Vagina (tissue), 2 donors: Measurements from ENCODE around the gene FER1L5. TPM values are rescaled to one million over a fixed set of nuclear protein-coding genes. Genes with fewer than 3 reads are reported as not detected.
A peak's percentile ranks its signal among the peaks of the same experiment; 100 is the strongest.

Experiments
- DNase-seq, 2 donors: peaks; one replicate each; pipeline ENCODE4 v3.0.0-alpha.2; 2017; ENCODE audit errors: extremely low spot score in 2 of 2
- H3K27ac ChIP-seq: fragments of 200-600 bp; sonication (generic); one replicate; pipeline ENCODE4 v1.5.1; 2019
- H3K27me3 ChIP-seq: fragments of 200-600 bp; sonication (generic); one replicate; pipeline ENCODE4 v1.5.1; 2019
- H3K36me3 ChIP-seq, 2 donors: fragments of 200-600 bp; sonication (generic); one replicate each; pipeline ENCODE4 v1.5.1; 2017 to 2019
- H3K4me1 ChIP-seq: fragments of 200-600 bp; sonication (generic); one replicate; pipeline ENCODE4 v1.5.1; 2019
- H3K4me3 ChIP-seq, 2 donors: fragments of 200-600 bp; sonication (generic); 1 replicate in 1 of 2; 2 replicates in 1 of 2; pipeline ENCODE4 v1.5.1; 2016 to 2019
- H3K9me3 ChIP-seq: fragments of 200-600 bp; sonication (generic); one replicate; pipeline ENCODE4 v1.5.1; 2019
- POLR2A ChIP-seq, 2 donors: fragments of 450-650 bp; IDR thresholded peaks; one replicate each; pipeline ENCODE4 v1.6.1; 2017; ENCODE audit warnings: antibody characterized with exemption in 2 of 2, mild to moderate bottlenecking in 2 of 2, moderate library complexity in 2 of 2
- POLR2AphosphoS5 ChIP-seq, 2 donors: sonication (generic); formaldehyde crosslinking; IDR thresholded peaks; one replicate each; pipeline ENCODE4 v1.9.0; 2017; ENCODE audit warnings: antibody characterized with exemption in 2 of 2, mild to moderate bottlenecking in 2 of 2, low read depth in 1 of 2; ENCODE audit not compliant: insufficient read depth in 1 of 2
- intact Hi-C: fragments of 100-400 bp; cut with DNase I; formaldehyde crosslinking; loops from one replicate; pipeline ENCODE4 v1.15.1; 2023
- total RNA-seq: library from RNA; depleted of rRNA; stranded (reverse); fragments of >200 nt; gene quantifications from one replicate; pipeline ENCODE4 v1.2.3, GENCODE V29; 2016
- TF ChIP-seq, protein P1 (sequence below), 3 experiments: fragments of 450-650 bp in 2 of 3; fragments of 200-600 bp in 1 of 3; sonication (generic) in 1 of 3; IDR thresholded peaks; one replicate each; pipeline ENCODE4 v1.5.1; 2017 to 2019; ENCODE audit warnings: antibody characterized with exemption in 3 of 3, mild to moderate bottlenecking in 2 of 3, moderate library complexity in 2 of 3

FER1L5 gene
- total RNA-seq, 1 donor from 2014 or later = 0.74 TPM

- Histone ChIP-seq H3K27me3 (no peaks in the 10 kb centered on the region), H3K4me1 (peaks cover 19% of the 10 kb centered on the region), H3K9me3 (no peaks in the 10 kb centered on the region), H3K4me3 (peak overlapping the region; percentile 90 to 93), H3K36me3 (peaks cover 0 to 4% of the 10 kb centered on the region in 2 donors), H3K27ac (peak overlapping the region; percentile 82)
- no peak for DNase-seq
- TF ChIP-seq POLR2AphosphoS5 (IDR thresholded peaks at IDR 0.05; ENCODE audit: insufficient read depth in 1 of 2, low read depth in 1 of 2) = no peak
- TF ChIP-seq POLR2A (IDR thresholded peaks at IDR 0.05) = no peak
- TF ChIP-seq, protein P1, sequence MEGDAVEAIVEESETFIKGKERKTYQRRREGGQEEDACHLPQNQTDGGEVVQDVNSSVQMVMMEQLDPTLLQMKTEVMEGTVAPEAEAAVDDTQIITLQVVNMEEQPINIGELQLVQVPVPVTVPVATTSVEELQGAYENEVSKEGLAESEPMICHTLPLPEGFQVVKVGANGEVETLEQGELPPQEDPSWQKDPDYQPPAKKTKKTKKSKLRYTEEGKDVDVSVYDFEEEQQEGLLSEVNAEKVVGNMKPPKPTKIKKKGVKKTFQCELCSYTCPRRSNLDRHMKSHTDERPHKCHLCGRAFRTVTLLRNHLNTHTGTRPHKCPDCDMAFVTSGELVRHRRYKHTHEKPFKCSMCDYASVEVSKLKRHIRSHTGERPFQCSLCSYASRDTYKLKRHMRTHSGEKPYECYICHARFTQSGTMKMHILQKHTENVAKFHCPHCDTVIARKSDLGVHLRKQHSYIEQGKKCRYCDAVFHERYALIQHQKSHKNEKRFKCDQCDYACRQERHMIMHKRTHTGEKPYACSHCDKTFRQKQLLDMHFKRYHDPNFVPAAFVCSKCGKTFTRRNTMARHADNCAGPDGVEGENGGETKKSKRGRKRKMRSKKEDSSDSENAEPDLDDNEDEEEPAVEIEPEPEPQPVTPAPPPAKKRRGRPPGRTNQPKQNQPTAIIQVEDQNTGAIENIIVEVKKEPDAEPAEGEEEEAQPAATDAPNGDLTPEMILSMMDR (IDR thresholded peaks at IDR 0.05) = no peak
- intact Hi-C loops = loop anchor here (10.0 kb wide), 1 partner anchor 104 kb away; the partner anchor contains the start of gene KANSL3
Observed at GRCh38 chr2:96739076-96739632, 96.6 kb downstream of the FER1L5 start.

DNA sequence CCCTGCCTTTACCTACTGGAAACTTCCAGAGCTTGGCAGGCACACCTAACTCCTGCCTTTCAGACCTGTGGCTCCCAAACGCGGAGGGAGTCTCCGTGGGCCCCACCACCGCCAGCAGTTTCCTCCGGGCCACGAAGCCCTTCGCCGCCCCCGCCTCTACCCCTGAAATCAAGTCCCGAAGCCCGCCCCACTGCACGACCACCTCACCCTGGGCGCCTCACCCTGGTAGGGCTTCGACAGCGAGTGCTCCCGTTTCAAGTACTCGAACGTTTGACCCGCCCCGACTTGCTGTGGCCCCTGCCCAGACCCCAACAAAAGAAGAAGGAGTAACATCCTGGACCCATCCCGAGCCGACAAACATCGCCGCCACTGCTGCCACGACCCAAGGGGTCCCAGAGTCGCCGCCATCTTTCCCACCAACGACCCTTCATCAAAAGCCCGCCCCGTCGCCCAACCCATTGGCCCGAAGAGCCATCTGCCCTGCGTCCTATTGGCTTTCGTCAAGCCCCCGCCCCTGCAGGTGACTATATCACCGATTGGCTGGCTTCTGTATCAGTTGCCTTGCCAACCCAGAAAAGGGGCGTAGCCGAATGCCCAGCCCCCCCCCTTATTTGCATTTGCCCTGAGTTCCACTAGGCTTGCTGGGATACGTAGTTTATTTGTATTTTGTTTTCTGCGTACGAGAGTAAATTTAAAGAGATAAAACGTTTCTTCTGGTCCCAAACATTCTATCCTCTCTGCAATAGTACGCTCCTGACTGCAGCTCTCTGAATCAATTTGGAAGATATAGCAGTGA lies 97.3 kb downstream of the FER1L5 start, which contains the start of gene LMAN2L:
Gene LMAN2L, minus strand, starts transcription at position 432 of the 796 bp plus-strand sequence. Its CDS starts 24 bp downstream, at position 408.
- Histone ChIP-seq H3K36me3 (no peaks in the 10 kb centered on the region), H3K27ac (peak within 1 kb of the TSS; percentile 82), H3K9me3 (no peaks in the 10 kb centered on the region), H3K4me1 (peaks cover 19% of the 10 kb centered on the region), H3K27me3 (no peaks in the 10 kb centered on the region), H3K4me3 (peak within 1 kb of the TSS; percentile 90 to 93)
- TF ChIP-seq, protein P1 (IDR thresholded peaks at IDR 0.05) = no peak
- peak; percentile 77 to 94 for TF ChIP-seq POLR2AphosphoS5 (IDR thresholded peaks at IDR 0.05; ENCODE audit: insufficient read depth in 1 of 2, low read depth in 1 of 2)
- intact Hi-C loops = loop anchor here (10.0 kb wide), 1 partner anchor 105 kb away; the partner anchor contains the start of gene KANSL3
- DNase-seq = peak in 1 of 2 donors; percentile 99

DNA sequence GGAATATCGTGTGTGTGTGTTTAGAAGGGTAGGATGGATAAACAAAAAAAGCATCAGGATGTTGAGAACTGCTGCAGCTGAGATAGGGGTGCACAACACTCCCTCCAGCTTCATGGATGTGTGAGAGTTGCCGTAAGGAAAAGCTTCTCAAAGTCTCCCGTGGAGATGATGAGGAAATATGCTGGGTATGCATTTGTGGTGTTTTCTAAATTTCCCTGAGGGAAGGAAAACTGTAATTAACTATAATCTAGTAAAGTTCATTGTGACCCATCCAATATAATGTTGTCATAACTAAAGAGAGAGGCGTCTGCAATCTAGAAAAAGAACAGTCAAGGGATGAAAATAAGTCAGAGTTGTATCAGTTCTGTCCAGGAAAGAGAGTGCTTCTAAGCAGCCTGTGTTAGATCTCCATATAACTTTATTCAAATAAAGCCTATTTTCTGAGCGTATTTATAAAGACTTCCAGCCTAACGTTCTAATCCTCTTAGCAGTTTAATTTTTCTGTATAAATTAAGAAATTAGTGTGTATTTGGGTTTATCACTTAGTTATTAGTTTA lies 104.6 kb downstream of the FER1L5 start:
- H3K4me1 ChIP-seq = peaks cover 8% of the 10 kb centered on the region
- H3K9me3 ChIP-seq = no peaks in the 10 kb centered on the region
- no peaks in the 10 kb centered on the region for H3K27me3 ChIP-seq
- DNase-seq = no peak
- H3K27ac ChIP-seq = no peak overlapping the region
- TF ChIP-seq, protein P1 (IDR thresholded peaks at IDR 0.05) = no peak
- no peak for TF ChIP-seq POLR2AphosphoS5 (IDR thresholded peaks at IDR 0.05; ENCODE audit: insufficient read depth in 1 of 2, low read depth in 1 of 2)
- TF ChIP-seq POLR2A (IDR thresholded peaks at IDR 0.05) = no peak
- no peak overlapping the region for H3K4me3 ChIP-seq
- no peaks in the 10 kb centered on the region for H3K36me3 ChIP-seq
- intact Hi-C loops = no loop called here

GRCh38 chr2:96751800-96752199 lies 109.2 kb downstream of the FER1L5 start:
- TF ChIP-seq POLR2AphosphoS5 (IDR thresholded peaks at IDR 0.05; ENCODE audit: insufficient read depth in 1 of 2, low read depth in 1 of 2) (no peak), POLR2A (IDR thresholded peaks at IDR 0.05) (no peak)
- Histone ChIP-seq H3K27ac (no peak overlapping the region), H3K36me3 (no peaks in the 10 kb centered on the region), H3K27me3 (no peaks in the 10 kb centered on the region), H3K4me1 (peaks cover 8% of the 10 kb centered on the region), H3K4me3 (no peak overlapping the region), H3K9me3 (no peaks in the 10 kb centered on the region)
- no peak for DNase-seq
- intact Hi-C loops = no loop called here

DNA sequence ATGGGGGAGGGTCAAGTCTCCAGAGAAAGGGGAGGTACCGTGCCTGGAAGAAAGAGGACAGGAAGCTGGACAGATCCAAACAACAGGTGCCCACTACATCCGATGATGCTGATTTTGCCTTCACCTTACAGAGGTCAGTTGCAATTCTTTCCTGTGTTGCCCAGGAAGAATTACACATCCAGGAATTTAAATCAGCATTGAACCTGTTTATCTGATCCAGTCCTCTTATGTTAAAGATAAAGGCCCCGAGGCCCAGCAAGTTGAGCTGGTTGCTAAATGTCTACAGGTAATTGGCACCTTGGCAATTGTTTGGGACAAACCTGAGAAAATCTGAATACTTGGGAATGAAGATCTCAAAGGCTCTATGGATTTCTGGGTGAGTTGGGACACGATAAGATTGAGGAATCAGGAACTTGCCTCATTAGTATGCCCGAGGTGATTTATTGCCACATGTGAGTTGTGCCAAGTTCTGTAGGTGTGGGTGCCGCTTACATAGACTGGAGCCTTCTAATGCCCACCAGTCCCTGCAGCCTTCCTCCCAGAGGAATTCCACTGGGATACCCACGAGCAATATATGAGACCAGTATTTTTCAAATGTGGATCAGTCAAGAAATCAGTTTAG lies 111.2 kb downstream of the FER1L5 start:
- H3K4me1 ChIP-seq = no peaks in the 10 kb centered on the region

More for the DNA sequence above, 111.2 kb downstream of the FER1L5 start:
- TF ChIP-seq POLR2A (IDR thresholded peaks at IDR 0.05) = no peak
- TF ChIP-seq, protein P1 (IDR thresholded peaks at IDR 0.05) = no peak
- Histone ChIP-seq H3K27me3 (no peaks in the 10 kb centered on the region), H3K36me3 (no peaks in the 10 kb centered on the region), H3K4me3 (no peak overlapping the region), H3K27ac (no peak overlapping the region), H3K9me3 (no peaks in the 10 kb centered on the region)
- DNase-seq = no peak
- intact Hi-C loops = no loop called here
